AG04450 (cell line): Measurements from ENCODE around the gene ENTPD7. TPM values are rescaled to one million over a fixed set of nuclear protein-coding genes. Genes with fewer than 3 reads are reported as not detected.

Experiments used
- CTCF ChIA-PET: fragments of 300-600, 350-600 bp; formaldehyde crosslinking; extraction: SDS; loops from one replicate; lab custom pipeline; 2022; ENCODE audit warnings: antibody characterized with exemption, inconsistent platforms; lab: Charles Lee
- POLR2A ChIA-PET: fragments of 350-600 bp; formaldehyde crosslinking; extraction: SDS; loops from one replicate; lab custom pipeline; 2021; ENCODE audit warnings: antibody characterized with exemption, inconsistent platforms; lab: Yijun Ruan, JAX
- DNase-seq: peaks from one replicate; pipeline ENCODE4 v3.0.0-alpha.2; 2011; ENCODE audit warnings: low read depth, low spot score
- H3K27ac ChIP-seq: one replicate; pipeline ENCODE4 v1.5.1; 2012; ENCODE audit warnings: low read depth, low read length, control low read depth
- H3K27me3 ChIP-seq: one replicate; pipeline ENCODE4 v1.6.0; 2012; ENCODE audit warnings: low read length; ENCODE audit not compliant: control insufficient read depth, insufficient read depth
- H3K4me3 ChIP-seq: 2 replicates; pipeline ENCODE4 v1.5.1; 2011; ENCODE audit warnings: mild to moderate bottlenecking, low read depth, low read length, control low read depth
- H3K9me3 ChIP-seq: 2 replicates; pipeline ENCODE4 v1.5.1; 2012; ENCODE audit warnings: low read length; ENCODE audit not compliant: control insufficient read depth, insufficient read depth
- CTCF ChIP-seq: IDR thresholded peaks from 2 replicates; pipeline ENCODE4 v1.5.1; 2011; ENCODE audit warnings: low read depth, low read length, control low read depth, inconsistent platforms
- polyA plus RNA-seq: library from polyadenylated mRNA; depleted of rRNA; stranded (reverse); fragments of >200 nt; gene quantifications from 2 replicates; pipeline ENCODE4 v1.2.3, GENCODE V29; 2011

Gene ENTPD7
- polyA plus RNA-seq, 1 experiment, result 16.2 TPM

DNA sequence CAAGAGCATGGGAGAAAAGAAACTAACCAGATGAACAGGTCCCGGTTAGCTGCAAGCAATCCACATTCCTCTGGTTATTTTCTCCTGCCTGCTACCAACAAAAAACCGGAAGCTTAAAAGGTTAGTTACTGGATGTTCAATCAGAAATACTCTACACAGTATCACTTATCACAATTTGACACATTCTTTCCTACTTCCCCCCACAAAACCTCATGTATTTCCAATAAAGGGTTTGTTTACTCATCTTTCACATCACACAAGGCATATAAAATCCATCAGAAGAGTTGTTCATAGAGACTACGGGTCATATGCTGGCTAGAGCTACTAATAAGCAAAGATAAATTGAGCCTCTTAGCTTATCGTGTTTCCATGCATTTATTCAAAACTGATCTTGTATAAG, 43.9 kb upstream of the ENTPD7 start:
- H3K9me3 ChIP-seq, result peaks cover 3% of the 10 kb centered on the region; the same call in 1 of the 2 replicates
- ChIA-PET CTCF (interaction anchor here (0.6 to 16.6 kb wide), 8 partner anchors 54 to 226 kb away, joined by 3 to 413 read pairs (median 8); partner anchors contain the start of gene GOT1), POLR2A (no interaction called here)
- H3K4me3 ChIP-seq, result no peak overlapping the region
- H3K27me3 ChIP-seq, result no peaks in the 10 kb centered on the region
- H3K27ac ChIP-seq, result no peak overlapping the region
- no peak for DNase-seq
- no peak for TF ChIP-seq CTCF

DNA sequence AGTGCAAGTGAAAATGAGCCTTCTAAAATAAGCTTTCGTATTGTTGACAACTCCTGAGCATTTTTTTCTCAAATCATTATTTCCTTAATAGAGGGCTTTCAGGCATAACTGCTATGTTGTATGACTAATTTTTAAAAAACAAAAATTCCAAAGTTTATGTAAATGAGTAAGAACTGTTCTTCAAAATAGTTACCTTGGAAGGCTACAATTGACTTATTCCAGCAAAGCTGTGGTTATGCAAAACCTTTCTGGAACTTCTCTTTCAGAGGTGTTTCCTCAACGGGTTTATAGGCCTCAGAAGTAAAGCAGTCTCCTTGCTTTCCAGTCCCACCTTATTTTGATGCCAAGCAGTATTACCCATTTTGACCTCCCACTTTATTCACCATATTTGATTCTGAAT, 41.6 kb upstream of the ENTPD7 start:
- Histone ChIP-seq H3K27ac (no peak overlapping the region), H3K27me3 (no peaks in the 10 kb centered on the region), H3K9me3 (peaks cover 14% of the 10 kb centered on the region), H3K4me3 (peak overlapping the region; percentile 97)
- TF ChIP-seq CTCF, result no peak
- DNase-seq, result no peak
- ChIA-PET CTCF (interaction anchor here (1.4 to 16.6 kb wide), 4 partner anchors 58 to 225 kb away, joined by 8 to 413 read pairs (median 28); partner anchors contain the start of gene GOT1), POLR2A (no interaction called here)

DNA sequence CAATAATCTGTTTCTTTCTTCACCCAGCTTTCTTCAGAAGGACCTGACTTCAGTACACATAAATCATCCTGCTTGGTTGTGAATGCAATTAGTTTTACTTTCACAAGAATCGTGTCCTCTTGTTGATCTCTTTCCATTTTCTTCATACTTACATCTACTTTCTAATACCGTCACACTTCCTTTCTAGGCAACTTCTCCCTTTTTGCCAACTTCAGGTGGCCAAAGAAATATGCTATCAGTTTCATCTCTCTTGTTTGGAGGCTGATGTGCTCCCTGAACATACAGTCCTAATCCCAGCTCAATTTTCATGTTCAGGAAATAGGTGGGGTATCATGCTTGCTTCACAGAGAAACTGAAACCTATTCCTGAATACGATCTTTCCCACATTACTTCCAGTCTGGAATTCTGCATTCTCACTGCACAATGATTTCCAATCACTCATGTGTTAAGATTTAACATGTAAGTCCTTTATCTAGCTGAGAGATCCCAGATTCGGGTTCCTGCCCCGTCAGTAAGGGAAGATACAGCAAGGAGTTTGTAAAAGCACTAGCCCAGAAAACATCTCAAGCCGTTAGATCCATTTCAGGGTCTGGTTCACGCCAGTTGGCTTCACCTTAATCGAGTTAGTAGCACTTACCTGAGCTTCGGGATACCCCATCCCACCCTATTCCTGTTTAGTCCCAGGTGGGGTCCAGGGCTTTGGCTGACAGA, 40.1 kb upstream of the ENTPD7 start:
- Histone ChIP-seq H3K9me3 (peaks cover 14% of the 10 kb centered on the region), H3K4me3 (peak overlapping the region; percentile 97), H3K27me3 (no peaks in the 10 kb centered on the region), H3K27ac (peak overlapping the region; percentile 42)
- DNase-seq, result no peak
- CTCF ChIA-PET, result interaction anchor here (7.7 to 16.6 kb wide), 2 partner anchors 91 to 183 kb away, joined by 46 to 413 read pairs; partner anchors contain the start of gene GOT1
- POLR2A ChIA-PET, result interaction anchor here (0.9 to 1.4 kb wide), 2 partner anchors 40 to 189 kb away, joined by 3 to 9 read pairs; partner anchors contain the start of genes ENTPD7 and GOT1
- no peak for TF ChIP-seq CTCF

DNA sequence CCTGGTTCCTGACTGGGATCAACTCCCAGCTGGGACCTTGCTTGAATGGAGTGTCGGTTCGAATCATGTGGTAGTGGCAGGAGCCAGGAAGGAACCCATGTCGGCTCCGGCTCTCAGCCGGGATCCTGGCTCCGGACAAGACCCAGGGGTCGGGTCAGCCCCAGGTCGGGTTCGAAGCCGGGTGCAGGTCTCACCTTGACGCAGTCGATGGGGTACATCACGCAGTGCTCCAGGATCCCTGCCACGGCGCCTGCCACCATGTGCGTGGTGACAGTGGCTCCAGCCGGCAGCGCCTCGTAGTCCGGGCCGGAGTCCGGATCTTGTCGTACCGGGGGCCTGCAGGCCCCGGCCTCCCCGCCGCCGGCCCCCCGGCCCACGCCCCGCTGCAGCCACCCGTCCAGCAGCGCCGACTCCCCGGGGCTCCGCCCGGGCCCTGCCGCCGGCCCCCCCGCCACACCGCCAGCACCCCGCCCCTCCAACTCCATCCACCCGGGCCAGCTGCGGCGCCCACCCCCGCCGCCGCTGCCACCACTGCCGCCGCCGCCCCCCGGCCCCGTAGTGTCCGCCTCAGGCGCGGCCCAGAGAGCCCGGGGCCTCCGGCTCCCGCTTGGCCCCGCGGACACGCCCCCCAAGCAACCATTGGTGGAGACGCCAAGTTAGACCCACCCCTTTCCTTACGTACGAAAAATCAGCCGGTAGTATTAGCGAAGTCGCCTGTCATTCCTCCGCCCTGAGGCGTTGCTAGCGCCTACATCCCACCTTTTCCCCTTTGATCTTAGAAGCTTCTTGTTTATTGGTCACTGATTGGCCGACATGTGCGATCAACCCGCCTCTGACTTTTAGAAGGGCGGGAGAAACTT, 39.2 kb upstream of the ENTPD7 start, which contains the start of gene SLC25A28:
Gene SLC25A28 (minus strand): TSS at position 589 of the 860 bp plus-strand sequence. CDS start 104 bp downstream, at position 485.
- Histone ChIP-seq H3K4me3 (peak within 1 kb of the TSS; percentile 97), H3K9me3 (peaks cover 14% of the 10 kb centered on the region), H3K27ac (peak within 1 kb of the TSS; percentile 99), H3K27me3 (no peaks in the 10 kb centered on the region)
- CTCF ChIA-PET, result interaction anchor here (1.3 to 16.6 kb wide), 4 partner anchors 11 to 184 kb away, joined by 3 to 413 read pairs (median 26); partner anchors contain the start of genes ENTPD7 and GOT1
- peak; percentile 100 for DNase-seq
- TF ChIP-seq CTCF, result no peak
- POLR2A ChIA-PET, result interaction anchor here (0.5 to 3.0 kb wide), 9 partner anchors 11 to 267 kb away, joined by 3 to 20 read pairs (median 4); partner anchors contain the start of genes COX15, CUTC, ENTPD7 and GOT1
